ENCODE data around the gene GPR146. TPM values are rescaled to one million over a fixed set of nuclear protein-coding genes. Genes with fewer than 3 reads are reported as not detected.

GPR146 gene
- total and polyA plus RNA-seq, 9 of the 15 experiments (the other 6 are each of a cell fraction or from before 2014, with no cell fraction given), result 0.22 to 3.6 (median 0.64) TPM; not detected in 2

GRCh38 chr7:1022356-1022755 lies 22.0 kb upstream of the GPR146 start:
- no peaks in the 10 kb centered on the region for H3K9me1 ChIP-seq (ENCODE audit: control insufficient read depth, insufficient read depth, low read length)
- POLR2A ChIA-PET, result no interaction called here
- H3K27ac ChIP-seq (ENCODE audit: extremely low read depth, low read depth, low read length), result no peak overlapping the region
- H3K36me3 ChIP-seq (ENCODE audit: control insufficient read depth, insufficient read depth, low read length), result peaks cover 50% of the 10 kb centered on the region
- H3K4me2 ChIP-seq (ENCODE audit: insufficient read depth, low read length), result no peak overlapping the region
- peaks cover 0 to 73% of the 10 kb centered on the region in 2 experiments; a peak in 3 of 5 replicates for H3K4me1 ChIP-seq (replicated peaks in 1 of 2; ENCODE audit: control insufficient read depth in 2 of 2, insufficient read depth in 2 of 2, low read length in 2 of 2)
- H3K79me2 ChIP-seq (ENCODE audit: control insufficient read depth, insufficient read depth, low read length), result peaks cover 64% of the 10 kb centered on the region
- intact Hi-C loops (cut with micrococcal nuclease) (no loop called here), in situ Hi-C loops (cut with MboI) (no loop called here)
- DNase-seq (ENCODE audit: extremely low read depth in 1 of 4, low spot score in 3 of 4) (no peak), FAIRE-seq (no peak), ATAC-seq (no peak)
- no peaks in the 10 kb centered on the region for H3K27me3 ChIP-seq (ENCODE audit: control insufficient read depth in 2 of 2, insufficient read depth in 2 of 2, low read length in 2 of 2)
- peaks cover 8% of the 10 kb centered on the region; the same call in 1 of the 2 replicates for H4K20me1 ChIP-seq (replicated peaks; ENCODE audit: control insufficient read depth, insufficient read depth, low read length)
- CTCF ChIA-PET (ENCODE audit: low intra/inter-chr PET ratio), result no interaction called here
- H3K9ac ChIP-seq (ENCODE audit: insufficient read depth in 1 of 2, low read depth in 2 of 2, low read length in 2 of 2), result no peak overlapping the region
- WGBS (ENCODE audit: insufficient coverage, low coverage, missing lambda C conversion rate), result over 99% methylated on average over 16 of the region's 17 CpGs
- H3K9me3 ChIP-seq (replicated peaks; ENCODE audit: control insufficient read depth, insufficient read depth, low read depth, low read length), result peaks cover 7% of the 10 kb centered on the region
- H2AFZ ChIP-seq (ENCODE audit: low read depth, low read length), result no peak overlapping the region
- H3K4me3 ChIP-seq, result no peak overlapping the region
- no TSS peak for BruUV-seq (replicated peaks)
- no peak for TF ChIP-seq CBFA2T2 (conservative IDR thresholded peaks at IDR 0.05)
- no peak for TF ChIP-seq HDAC2 (IDR thresholded peaks at IDR 0.05)
- TF ChIP-seq SMC3 (conservative IDR thresholded peaks at IDR 0.05; ENCODE audit: insufficient read depth, low read depth, low read length), result no peak
- TF ChIP-seq BCL6 (CRISPR knock-in tag; IDR thresholded peaks at IDR 0.05), result no peak
- no peak for TF ChIP-seq ZBTB49 (CRISPR knock-in tag; IDR thresholded peaks at IDR 0.05; ENCODE audit: borderline replicate concordance)
- no peak for TF ChIP-seq NCOA4 (IDR thresholded peaks at IDR 0.05; ENCODE audit: partially characterized antibody)
- TF ChIP-seq RFX1 (IDR thresholded peaks at IDR 0.05), result no peak
- TF ChIP-seq HOMEZ (CRISPR knock-in tag; IDR thresholded peaks at IDR 0.05), result no peak
- no peak for TF ChIP-seq KLF6 (CRISPR knock-in tag; IDR thresholded peaks at IDR 0.05; ENCODE audit: borderline replicate concordance)
- no peak for TF ChIP-seq ARID4B (CRISPR knock-in tag; IDR thresholded peaks at IDR 0.05)
- TF ChIP-seq ZNF436 (CRISPR knock-in tag; IDR thresholded peaks at IDR 0.05), result no peak
- no peak for TF ChIP-seq ZNF133 (CRISPR knock-in tag; IDR thresholded peaks at IDR 0.05)
- TF ChIP-seq ZNF217 (CRISPR knock-in tag; IDR thresholded peaks at IDR 0.05), result no peak
- no peak for TF ChIP-seq CHD2 (IDR thresholded peaks at IDR 0.05; ENCODE audit: low read depth, low read length)
